GOT3 (cell line): ENCODE data around the gene DUS2.
"Not testable (repeated sequence)": the region's sequence is repeated elsewhere in the genome, so short reads cannot be mapped to it uniquely, and the experiment has no call there.

Experiments
- DNase-seq: peaks from one replicate; lab custom pipeline; 2025; ENCODE audit warnings: mixed read lengths; lab: John Stamatoyannopoulos, UW

The DUS2 gene

GRCh38 chr16:68022728-68023537, at the start of gene DUS2, which contains the start of gene DDX28:
TSS of gene DUS2 (plus strand) at chr16:68023284. CDS start at chr16:68038024, 14,740 bp downstream.
TSS of gene DDX28 (minus strand) at chr16:68023232. CDS start at chr16:68023202, 30 bp downstream.
- peak; percentile 64 for DNase-seq

- no peak for DNase-seq
Measured at GRCh38 chr16:67975321-67976105, 47.6 kb upstream of the DUS2 start.

GRCh38 chr16:67976205-67976604, 46.9 kb upstream of the DUS2 start:
- no peak for DNase-seq

GRCh38 chr16:67977005-67977404, 46.1 kb upstream of the DUS2 start:
- no peak for DNase-seq

GRCh38 chr16:67977469-67978227, 45.4 kb upstream of the DUS2 start:
- no peak for DNase-seq

GRCh38 chr16:67979955-67980678, 43.0 kb upstream of the DUS2 start, which contains the start of gene DPEP3:
TSS of gene DPEP3 (minus strand) at chr16:67980499. CDS start at chr16:67980380, 119 bp downstream.
- no peak for DNase-seq

- no peak for DNase-seq
Measured at GRCh38 chr16:67982011-67982696, 40.9 kb upstream of the DUS2 start.

GRCh38 chr16:67986949-67987348, 36.1 kb upstream of the DUS2 start:
- no peak for DNase-seq

GRCh38 chr16:67987460-67988160, 35.5 kb upstream of the DUS2 start:
- no peak for DNase-seq

GRCh38 chr16:67988675-67989074, 34.4 kb upstream of the DUS2 start:
- DNase-seq: no peak

GRCh38 chr16:67989322-67990017, 33.6 kb upstream of the DUS2 start:
- DNase-seq: no peak

GRCh38 chr16:67990018-67990386, 33.1 kb upstream of the DUS2 start:
- no peak for DNase-seq

GRCh38 chr16:67992661-67993206, 30.4 kb upstream of the DUS2 start:
- no peak for DNase-seq

GRCh38 chr16:67993207-67994039, 29.7 kb upstream of the DUS2 start:
- DNase-seq: peak; percentile 40

GRCh38 chr16:67994040-67994408, 29.1 kb upstream of the DUS2 start:
- DNase-seq: not testable (repeated sequence)

- DNase-seq: no peak
Measured at GRCh38 chr16:67995423-67995822, 27.7 kb upstream of the DUS2 start.

- no peak for DNase-seq
Measured at GRCh38 chr16:67996666-67997065, 26.4 kb upstream of the DUS2 start.

GRCh38 chr16:67998231-67998778, 24.8 kb upstream of the DUS2 start:
- DNase-seq: not testable (repeated sequence)
